ENCODE results near the gene NPHP4. TPM values are rescaled to one million over a fixed set of nuclear protein-coding genes. Genes with fewer than 3 reads are reported as not detected.

Gene NPHP4
- total RNA-seq, 1 experiment from 2014 or later, result 20.0 TPM

- POLR2A ChIA-PET, result no interaction called here
- Histone ChIP-seq H3K9me3 (ENCODE audit: control insufficient read depth in 1 of 2, insufficient read depth in 1 of 2, low read depth in 1 of 2, low read length in 2 of 2) (no peaks in the 10 kb centered on the region), H3K9me2 (ENCODE audit: insufficient read depth) (no peaks in the 10 kb centered on the region), H3K27me3 (ENCODE audit: insufficient read depth, low read length) (no peaks in the 10 kb centered on the region), H3K9ac (ENCODE audit: low read length) (no peak overlapping the region), H2AFZ (ENCODE audit: low read depth, low read length, poor library complexity, severe bottlenecking) (no peak overlapping the region), H3K4me2 (ENCODE audit: low read length) (no peak overlapping the region), H3K4me1 (ENCODE audit: control insufficient read depth in 1 of 2, insufficient read depth in 2 of 2, low read length in 2 of 2) (no peaks in the 10 kb centered on the region), H3K4me3 (replicated peaks in 1 of 2; ENCODE audit: low read depth in 1 of 2, low read length in 2 of 2) (no peak overlapping the region), H3K27ac (ENCODE audit: low read depth, low read length) (no peak overlapping the region), H4K20me1 (ENCODE audit: insufficient read depth) (no peaks in the 10 kb centered on the region), H3K79me2 (ENCODE audit: insufficient read depth, low read length) (no peaks in the 10 kb centered on the region), H3K36me3 (ENCODE audit: control insufficient read depth in 1 of 2, insufficient read depth in 2 of 2, low read length in 2 of 2) (peaks cover 0 to 3% of the 10 kb centered on the region in 2 experiments; a peak in 1 of 4 replicates)
- CTCF ChIA-PET, result no interaction called here
- intact Hi-C loops (cut with micrococcal nuclease), result no loop called here
- BruUV-seq (replicated peaks), result no TSS peak
- no peak for TF ChIP-seq ATF3 (IDR thresholded peaks at IDR 0.05)
- no peak for TF ChIP-seq CEBPB (IDR thresholded peaks at IDR 0.05; ENCODE audit: low read depth)
- TF ChIP-seq ZNF274 (IDR thresholded peaks at IDR 0.05; ENCODE audit: low read depth, low read length), result no peak
- TF ChIP-seq ELF1 (IDR thresholded peaks at IDR 0.05; ENCODE audit: borderline replicate concordance, low read depth), result no peak
- no peak for TF ChIP-seq MAX (IDR thresholded peaks at IDR 0.05)
- TF ChIP-seq EGR1 (IDR thresholded peaks at IDR 0.05; ENCODE audit: low read depth), result no peak
- no peak for TF ChIP-seq EZH2phosphoT487 (IDR thresholded peaks at IDR 0.05; ENCODE audit: borderline replicate concordance)
- TF ChIP-seq SIN3A (IDR thresholded peaks at IDR 0.05; ENCODE audit: low read depth), result no peak
- no peak for TF ChIP-seq CTCF (IDR thresholded peaks at IDR 0.05 in 2 of 3, conservative IDR thresholded peaks at IDR 0.05 in 1 of 3; ENCODE audit: borderline replicate concordance in 1 of 3, insufficient read depth in 1 of 3, low read depth in 2 of 3, low read length in 2 of 3)
- no peak for TF ChIP-seq POLR2AphosphoS5 (IDR thresholded peaks at IDR 0.05; ENCODE audit: low read depth, low read length)
- TF ChIP-seq SRF (IDR thresholded peaks at IDR 0.05; ENCODE audit: low read depth), result no peak
- TF ChIP-seq SP1 (IDR thresholded peaks at IDR 0.05; ENCODE audit: low read depth), result no peak
- no peak for TF ChIP-seq ZBTB33 (IDR thresholded peaks at IDR 0.05; ENCODE audit: extremely low read depth, insufficient replicate concordance, low read length)
- no peak for TF ChIP-seq YY1 (IDR thresholded peaks at IDR 0.05; ENCODE audit: extremely low read depth, insufficient replicate concordance, low read depth, low read length)
- TF ChIP-seq CBX3 (IDR thresholded peaks at IDR 0.05; ENCODE audit: low read depth), result no peak
- no peak for TF ChIP-seq ZFX (IDR thresholded peaks at IDR 0.05)
- ATAC-seq, result no peak
- RAD21 ChIA-PET (ENCODE audit: low non-redundant PET in 1 of 2, low total read pairs in 2 of 2, uncharacterized antibody in 2 of 2, unreplicated experiment in 2 of 2), result no interaction called here
- DNase-seq (ENCODE audit: low read depth, low spot score), result no peak
These were observed 84.3 kb downstream of the NPHP4 start for GRCh38 chr1:5907966-5908365.
